GM19193 (cell line): ENCODE results near the gene C22orf39.

Experiments
- POLR2A ChIP-seq: IDR thresholded peaks from 4 replicates; pipeline ENCODE4 v1.6.1; 2011; ENCODE audit not compliant: insufficient read depth, insufficient read length; ENCODE audit errors: extremely low read depth

The C22orf39 gene

GRCh38 chr22:19406846-19407245, 40.7 kb downstream of the C22orf39 start:
- TF ChIP-seq POLR2A = no peak

- no peak for TF ChIP-seq POLR2A
These were observed 41.2 kb downstream of the C22orf39 start for GRCh38 chr22:19406281-19406811.

GRCh38 chr22:19405652-19406051, 41.9 kb downstream of the C22orf39 start:
- no peak for TF ChIP-seq POLR2A

GRCh38 chr22:19405133-19405532, 42.4 kb downstream of the C22orf39 start:
- no peak for TF ChIP-seq POLR2A

GRCh38 chr22:19404676-19405075, 42.8 kb downstream of the C22orf39 start:
- no peak for TF ChIP-seq POLR2A

GRCh38 chr22:19402642-19403191, 44.8 kb downstream of the C22orf39 start:
- no peak for TF ChIP-seq POLR2A

GRCh38 chr22:19401483-19401882, 46.0 kb downstream of the C22orf39 start:
- TF ChIP-seq POLR2A = no peak

GRCh38 chr22:19400881-19401280, 46.6 kb downstream of the C22orf39 start:
- no peak for TF ChIP-seq POLR2A

GRCh38 chr22:19398652-19399051, 48.9 kb downstream of the C22orf39 start:
- TF ChIP-seq POLR2A = no peak

- TF ChIP-seq POLR2A = no peak
These were observed 49.3 kb downstream of the C22orf39 start for GRCh38 chr22:19398206-19398605.

GRCh38 chr22:19397734-19398104, 49.8 kb downstream of the C22orf39 start:
- TF ChIP-seq POLR2A = no peak

GRCh38 chr22:19396934-19397733, 50.4 kb downstream of the C22orf39 start:
- TF ChIP-seq POLR2A = no peak

GRCh38 chr22:19396561-19396933, 51.0 kb downstream of the C22orf39 start:
- no peak for TF ChIP-seq POLR2A

- no peak for TF ChIP-seq POLR2A
These were observed 52.2 kb downstream of the C22orf39 start for GRCh38 chr22:19395276-19395675.

- TF ChIP-seq POLR2A = no peak
These were observed 53.0 kb downstream of the C22orf39 start for GRCh38 chr22:19394274-19395050.

GRCh38 chr22:19393704-19394103, 53.8 kb downstream of the C22orf39 start:
- no peak for TF ChIP-seq POLR2A
